ENCODE data around the gene INPP5E.

INPP5E gene

DNA sequence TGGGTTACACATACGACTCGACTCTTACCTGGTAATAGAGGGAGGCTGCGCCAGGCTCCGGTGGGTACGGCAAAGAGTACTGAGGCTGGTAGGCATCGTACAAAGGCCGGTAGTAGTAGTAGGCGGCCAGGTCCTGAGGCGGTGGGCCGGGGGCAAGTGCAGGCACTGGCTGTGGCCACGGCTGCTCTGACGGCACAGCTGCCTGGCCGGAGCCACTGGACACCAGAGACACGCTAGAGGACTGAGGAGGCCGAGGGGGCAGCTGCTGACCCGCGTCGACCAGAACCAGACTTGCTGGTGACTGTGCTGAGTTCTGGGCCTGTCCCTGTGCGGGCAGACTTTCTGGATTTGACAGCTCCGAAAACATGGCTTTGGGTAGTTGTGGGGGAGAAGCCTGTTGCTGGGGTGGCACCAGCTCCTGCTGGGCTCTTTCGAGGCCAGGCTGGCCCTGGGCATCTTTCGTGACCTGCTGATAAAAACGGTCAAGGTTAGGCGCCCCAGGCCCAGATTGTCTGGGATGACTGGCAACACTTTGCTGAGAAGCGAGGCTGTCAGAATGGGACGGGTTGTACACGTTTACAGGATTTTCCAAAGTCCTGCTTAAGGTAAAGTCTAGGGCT is 34.5 kb upstream of the INPP5E start:
- no peak for DNase-seq

DNA sequence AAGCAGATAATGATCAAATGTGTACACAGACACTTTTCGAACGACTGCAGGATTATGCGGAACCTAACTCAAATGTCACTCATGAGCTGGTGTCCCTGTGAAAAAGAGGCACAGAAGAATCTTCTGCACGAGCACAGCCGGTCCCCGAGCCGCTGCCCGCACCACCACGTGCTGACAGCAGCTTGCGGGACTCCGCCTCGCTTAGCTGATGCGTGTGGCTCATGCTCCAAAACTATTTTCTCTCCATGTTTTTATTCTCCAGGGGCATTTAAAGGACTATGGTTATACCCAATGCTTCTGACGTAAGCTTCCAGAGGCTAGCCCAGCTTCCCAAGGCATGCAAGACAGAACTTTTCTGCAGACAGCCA is 33.7 kb upstream of the INPP5E start:
- no peak for DNase-seq

DNA sequence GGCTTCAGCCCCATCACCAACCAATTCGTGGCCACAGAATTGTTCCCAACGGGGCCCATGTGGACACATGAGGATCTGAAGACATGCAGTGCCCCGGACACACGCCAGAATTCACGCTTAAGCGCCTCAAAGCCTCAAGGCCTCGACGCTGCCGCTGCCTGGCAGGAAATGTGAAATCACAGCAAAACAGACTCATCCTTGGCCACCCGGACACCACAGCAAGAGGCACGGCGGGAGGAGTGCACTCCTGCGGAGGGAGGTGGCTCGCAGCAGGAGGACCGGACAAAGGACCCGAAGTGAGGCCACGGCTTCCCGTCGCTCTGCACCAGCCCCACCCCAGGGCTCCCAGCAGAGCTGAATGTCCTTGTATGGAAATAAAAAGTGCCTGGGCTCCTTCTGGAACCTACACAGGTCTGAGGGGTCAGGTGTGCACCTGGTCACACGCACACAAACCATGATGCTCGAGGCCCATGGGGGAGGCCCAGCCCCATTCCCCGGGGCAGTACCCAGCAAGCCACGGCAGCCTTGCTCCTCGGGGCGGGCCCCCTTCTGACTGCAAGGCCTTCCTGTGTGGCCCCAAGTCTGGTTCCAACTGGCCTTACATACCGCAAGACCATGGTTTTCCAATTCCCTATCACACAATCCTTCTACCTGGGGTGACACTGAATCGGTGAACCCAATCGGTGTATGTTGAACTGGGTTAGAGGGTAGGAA is 33.2 kb upstream of the INPP5E start:
- DNase-seq, result no peak

DNA sequence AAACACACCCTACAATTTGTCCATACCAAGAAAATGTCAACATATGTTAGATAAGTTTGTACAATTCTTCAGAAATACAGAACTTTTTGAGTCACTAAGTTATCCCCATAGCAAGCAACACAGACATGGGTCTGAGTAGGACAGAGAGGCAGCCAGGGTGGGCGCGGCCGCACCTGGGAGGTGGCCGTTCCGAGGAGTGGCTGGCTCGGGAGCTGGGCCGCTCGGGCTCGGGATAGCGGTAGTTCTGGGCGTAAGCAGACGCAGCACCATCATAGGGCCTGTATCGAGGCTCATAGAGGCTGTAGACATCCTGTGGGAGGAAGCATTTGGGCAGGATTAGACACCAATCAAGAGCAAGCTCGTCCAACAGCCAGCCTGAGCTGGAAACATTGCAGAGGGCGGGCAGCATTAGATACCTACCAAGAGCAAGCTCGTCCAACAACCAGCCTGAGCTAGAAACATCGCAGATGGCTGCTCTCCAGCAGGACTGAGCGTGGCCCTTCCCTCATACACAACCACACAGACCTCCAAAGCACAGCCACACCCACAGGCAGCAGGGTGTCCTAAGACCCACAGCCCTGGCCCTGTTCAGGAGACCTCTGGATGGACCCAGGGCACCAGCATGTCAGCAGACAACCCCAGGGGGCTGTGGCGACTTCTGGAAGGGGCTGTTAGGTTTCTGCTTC is 32.3 kb upstream of the INPP5E start:
- no peak for DNase-seq

DNA sequence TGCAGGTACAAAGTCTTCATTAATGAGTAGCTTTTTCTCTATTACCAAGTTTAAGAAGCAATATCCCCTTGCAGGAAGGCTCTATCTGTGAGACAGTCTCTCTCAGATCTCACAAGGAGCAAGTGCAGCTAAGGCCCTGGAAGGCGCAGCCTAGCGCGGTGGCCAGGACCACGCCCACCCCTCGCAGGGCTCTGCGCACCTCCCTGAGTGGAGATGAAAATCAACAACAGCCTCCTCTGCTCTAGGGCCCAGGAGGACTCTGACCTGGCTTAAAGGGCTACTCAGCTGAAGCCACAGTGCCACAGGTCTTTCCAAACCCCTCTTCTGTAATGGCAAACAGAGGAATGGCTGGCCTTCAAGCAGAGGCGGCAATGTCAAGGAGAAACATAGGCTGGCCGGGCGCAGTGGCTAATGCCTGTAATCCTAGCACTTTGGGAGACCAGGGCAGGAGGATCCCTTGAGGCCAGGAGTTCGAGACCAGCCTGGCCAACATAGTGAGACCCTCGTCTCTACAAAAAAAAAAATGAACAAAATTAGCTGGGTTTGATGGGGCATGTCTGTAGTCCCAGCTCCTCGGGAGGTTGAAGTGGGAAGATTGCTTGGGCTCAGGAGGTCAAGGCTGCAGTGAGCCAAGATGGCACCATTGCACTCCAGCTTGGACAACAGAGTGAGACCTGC is 31.3 kb upstream of the INPP5E start:
- no peak for DNase-seq

DNA sequence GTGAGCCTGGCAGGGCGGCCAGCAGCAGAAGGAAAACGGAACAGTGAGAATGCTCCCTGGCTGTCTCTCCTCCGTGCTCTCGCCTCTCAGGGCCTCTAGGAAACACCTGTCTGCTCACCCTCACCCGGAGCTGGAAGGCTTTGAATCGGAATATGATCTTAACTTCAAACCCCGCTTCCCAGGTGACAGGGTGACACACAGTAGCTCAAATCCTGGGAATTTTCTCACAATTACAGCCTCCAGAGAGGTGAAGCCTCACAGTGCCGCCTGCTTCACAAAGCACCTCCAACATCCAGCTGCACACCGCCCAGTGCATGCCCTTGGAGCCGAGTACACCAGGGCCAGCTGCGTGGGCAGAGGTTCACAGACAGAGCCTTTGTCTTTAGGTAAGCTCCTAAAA is 30.7 kb upstream of the INPP5E start:
- DNase-seq, result no peak

DNA sequence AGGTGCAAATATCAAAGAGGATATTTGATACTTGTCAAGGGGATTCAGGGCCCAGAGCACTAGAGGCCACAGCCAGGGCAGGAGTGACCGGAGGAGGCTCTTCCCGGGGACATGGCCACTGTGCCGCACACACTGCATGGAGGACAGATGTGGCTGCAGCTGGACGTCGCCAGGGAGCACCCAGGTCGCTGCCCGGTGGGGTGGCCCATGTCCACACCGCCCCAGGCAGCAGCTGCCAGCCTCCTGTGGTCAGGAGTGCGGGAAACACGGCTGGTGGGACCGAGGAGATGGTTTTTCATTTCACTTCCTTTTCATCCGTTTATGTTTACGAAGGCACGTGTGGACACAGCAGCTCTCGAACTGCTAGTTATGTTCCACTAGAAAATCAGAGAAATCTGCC is 28.1 kb upstream of the INPP5E start:
- DNase-seq, result no peak

DNA sequence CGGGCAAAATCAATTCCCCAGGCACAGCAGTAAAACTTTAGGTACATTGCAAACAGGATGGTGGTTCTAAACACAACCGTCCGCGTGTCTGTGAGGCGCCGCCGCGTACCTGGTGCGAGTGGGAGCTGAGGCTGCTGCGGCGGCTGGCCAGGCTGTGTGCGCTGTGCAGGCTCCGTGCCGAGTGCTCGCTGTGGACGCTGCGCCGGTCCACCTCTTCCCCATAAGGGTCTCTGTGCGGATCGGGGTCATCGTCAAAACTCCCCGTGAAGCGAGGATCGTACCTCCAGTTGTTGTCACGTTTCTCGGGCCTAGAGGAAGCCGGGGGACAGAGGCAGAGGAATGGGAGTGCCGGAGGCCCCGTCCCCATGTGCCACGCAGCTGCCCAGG is 26.5 kb upstream of the INPP5E start:
- DNase-seq, result no peak

DNA sequence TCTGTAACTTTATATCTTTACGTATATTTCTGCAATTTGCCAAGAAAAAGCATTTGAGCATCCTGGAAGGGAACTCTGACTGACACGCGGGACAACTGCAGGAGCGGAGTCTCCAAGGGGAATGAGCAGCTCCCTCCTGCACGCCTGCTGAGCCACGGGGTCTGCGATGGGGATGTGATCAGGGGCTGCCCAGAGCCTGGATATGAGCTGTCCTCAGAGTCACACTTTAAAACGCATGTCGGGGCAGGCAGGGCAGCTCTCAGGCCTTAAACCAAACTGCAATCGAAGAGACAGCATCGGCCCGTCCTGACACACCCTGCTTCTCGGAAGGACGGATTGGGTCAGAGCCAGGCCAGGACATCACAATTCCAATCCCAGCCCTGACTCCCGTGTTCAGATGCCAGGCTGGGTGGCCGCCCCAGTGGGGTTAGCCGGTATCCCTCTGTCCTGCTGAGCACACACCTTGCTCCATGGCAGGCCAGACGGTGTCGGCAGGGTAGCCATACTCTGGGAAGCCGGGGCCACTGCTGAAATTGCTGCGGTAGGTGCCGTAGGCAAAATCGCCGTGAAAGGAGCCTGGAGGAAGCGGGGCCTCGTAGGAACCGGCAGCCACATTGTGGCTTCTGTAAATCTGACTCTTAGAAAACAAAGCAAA is 26.0 kb upstream of the INPP5E start:
- DNase-seq, result no peak

DNA sequence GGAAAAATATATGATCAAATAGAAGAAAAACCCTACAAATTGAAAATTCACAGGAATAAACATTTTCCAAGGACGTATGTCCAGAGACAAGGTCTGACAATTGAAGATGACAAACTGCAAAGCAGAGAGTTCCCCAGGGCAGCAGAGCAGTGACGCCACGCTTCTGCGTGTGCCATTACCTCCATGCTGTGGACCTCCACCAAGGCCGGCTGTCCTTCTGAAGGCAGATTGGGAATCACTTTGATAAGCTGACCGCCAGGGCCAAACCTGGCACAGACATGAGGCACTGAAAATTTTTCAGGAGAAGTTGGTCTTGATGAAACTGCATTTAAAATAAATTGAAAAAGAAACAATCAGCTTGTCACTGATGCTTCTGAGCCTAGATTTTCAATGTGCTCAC is 24.6 kb upstream of the INPP5E start:
- no peak for DNase-seq

DNA sequence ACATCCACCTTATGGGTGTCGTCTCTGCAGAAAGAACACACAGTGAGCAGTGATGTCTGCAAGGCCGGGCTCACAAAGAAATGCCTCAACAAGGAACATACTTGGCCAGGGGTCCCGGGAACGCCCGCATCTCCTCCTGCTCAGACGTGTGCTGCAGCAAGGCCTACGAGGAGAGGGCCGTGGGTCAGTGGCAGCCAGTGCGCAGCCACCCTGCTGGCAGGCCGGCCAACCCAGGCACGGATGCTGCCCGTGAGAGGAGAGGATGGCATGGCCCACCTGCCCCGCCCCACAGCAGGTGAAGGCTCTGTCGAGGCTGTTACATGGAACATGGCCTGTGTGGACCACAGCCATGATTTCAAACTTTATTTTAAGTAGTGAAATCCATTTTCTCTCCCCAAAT is 23.9 kb upstream of the INPP5E start:
- no peak for DNase-seq

DNA sequence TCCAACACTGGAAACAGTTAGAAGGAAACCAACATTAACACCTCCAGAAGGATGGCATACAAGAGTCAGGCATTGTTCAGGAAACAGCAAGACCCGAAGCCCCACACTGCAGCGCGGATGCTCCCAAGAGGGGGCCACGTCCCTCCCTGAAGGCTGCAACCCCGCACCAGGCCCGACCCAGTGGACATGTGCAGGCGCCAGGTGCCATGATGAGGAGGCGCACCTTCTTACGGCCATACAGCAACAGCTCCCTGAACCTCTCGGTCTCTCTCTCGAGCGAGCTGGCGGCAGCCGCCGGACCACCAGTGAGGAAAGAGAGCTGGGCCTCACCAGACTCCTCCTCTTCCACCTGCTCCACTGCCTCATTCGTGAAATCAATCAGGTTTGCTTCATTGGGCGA is 23.0 kb upstream of the INPP5E start:
- no peak for DNase-seq

DNA sequence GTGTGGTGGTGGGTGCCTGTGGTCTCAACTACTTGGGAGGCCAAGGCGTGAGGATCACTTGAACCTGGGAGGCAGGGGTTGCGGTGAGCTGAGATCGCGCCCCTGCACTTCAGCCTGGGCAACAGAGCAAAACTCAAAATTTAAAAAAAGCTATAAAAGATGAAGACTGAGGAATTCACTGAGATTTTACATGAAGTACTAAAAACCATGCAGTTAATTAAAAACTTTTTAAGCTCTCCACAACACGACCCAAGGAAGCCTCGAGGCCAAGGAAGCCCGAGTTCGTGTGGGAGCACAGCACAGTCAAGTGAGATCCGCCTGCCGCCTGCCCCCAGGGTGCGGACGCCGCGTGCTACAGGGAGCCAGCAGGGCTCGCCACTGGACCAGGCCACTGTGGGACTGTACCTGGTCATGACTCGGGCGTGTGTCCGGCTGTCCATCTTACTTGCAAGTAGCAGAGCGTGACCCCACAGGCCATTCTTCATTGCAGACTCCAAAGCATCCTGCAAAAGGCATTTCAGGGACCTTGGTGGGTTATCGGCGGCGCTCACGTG is 21.2 kb upstream of the INPP5E start:
- no peak for DNase-seq

DNA sequence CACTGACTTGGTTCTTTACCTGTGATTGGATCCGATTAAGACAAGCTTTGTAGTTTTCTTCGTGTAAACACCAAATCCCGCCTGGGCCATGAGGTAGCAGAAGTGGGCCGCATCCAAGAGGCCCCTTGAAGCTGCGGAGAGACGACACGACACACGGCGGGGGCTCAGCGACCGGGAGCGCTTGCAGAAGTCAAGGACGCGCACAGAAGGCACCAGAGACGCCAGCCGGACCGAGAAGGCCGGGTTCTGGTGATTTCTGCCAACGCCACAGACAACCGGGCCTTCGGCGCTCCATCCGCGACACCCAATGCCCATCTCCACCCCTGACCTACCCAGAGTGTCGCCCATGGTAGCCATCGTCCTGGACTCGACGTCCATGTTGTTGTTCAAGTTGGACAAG is 19.8 kb upstream of the INPP5E start:
- DNase-seq, result no peak

DNA sequence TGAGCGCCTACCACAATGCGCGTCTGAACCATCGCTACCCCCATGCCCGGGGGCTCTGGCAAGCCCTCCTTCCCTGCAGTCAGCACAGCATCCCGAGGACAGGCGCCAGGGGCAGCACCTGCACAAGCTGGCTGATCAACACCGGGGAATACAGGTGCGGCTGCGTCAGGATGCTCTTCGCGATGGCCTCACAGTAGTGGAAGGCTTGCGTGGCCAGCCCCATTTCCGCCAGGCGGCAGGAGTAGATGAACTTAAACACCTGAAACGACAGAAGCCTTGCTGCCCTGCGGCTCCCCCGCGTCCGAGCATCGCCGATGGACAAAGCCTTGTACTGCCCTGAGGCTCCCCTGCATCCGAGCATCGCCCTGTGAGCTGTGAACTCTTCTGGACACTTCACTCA is 17.7 kb upstream of the INPP5E start:
- no peak for DNase-seq

DNA sequence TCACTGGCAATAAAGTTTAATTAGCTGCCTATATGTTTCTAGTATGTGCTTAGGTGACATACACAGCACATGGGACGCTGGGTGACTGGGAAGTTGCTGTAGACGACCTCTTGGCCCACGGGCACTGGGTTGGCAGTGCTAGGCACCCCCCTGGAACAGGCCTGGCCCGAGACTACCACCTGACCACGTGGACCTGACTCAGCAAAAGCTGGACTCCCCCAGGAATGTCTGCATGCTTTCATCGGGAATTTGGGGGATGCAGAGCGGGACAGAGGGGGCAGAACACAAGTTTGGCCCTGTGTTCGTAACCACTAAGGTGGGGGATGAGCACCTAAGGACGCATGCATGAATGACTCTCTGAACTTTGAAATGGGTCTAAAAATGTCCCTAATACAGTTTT is 16.6 kb upstream of the INPP5E start:
- no peak for DNase-seq

DNA sequence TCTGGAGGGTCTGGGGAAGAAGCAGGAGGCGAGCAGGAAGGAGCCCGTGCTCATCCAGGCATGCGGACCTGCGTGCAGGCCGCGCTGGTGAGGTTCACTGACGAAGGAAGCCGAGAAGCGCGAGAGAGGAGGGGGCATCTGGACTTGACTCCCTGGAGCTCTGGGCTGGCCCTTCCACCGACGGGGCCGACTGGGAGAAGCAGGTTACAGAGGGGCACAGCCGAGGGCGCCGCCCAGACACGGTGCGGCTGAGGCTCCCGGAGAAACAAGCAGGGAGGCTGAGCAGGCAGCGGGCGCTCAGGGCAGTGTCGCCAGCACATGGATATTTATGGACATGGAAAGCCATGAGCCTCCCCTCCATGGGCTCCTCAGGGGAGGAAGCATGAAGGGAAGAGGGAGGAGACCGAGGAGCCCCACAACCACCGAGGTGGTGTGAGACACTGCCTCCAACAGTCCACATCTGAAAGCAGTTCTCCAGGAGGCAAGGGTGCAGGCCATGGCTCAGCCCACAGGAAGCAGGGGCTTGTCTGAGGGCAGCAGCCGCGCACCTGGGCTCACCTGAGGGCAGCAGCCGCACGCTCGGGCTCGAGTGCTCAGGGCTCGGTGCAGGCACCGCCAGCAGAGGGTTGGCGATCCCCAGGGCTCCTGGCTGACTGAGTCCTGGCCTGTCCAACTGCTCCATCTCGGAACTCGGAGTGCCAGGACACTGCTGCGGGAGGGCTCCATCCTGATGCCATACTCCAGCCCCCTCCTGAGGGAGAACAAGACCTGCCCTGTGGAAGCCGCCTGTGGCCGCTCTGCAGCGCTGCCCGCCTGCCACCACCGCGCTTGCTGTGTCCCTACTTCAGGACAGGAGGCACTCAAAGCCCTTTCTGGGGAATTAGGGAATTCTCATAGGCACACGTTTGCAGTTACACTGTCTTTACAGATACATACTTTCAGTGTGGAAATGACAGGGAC is 15.7 kb upstream of the INPP5E start:
- no peak for DNase-seq

DNA sequence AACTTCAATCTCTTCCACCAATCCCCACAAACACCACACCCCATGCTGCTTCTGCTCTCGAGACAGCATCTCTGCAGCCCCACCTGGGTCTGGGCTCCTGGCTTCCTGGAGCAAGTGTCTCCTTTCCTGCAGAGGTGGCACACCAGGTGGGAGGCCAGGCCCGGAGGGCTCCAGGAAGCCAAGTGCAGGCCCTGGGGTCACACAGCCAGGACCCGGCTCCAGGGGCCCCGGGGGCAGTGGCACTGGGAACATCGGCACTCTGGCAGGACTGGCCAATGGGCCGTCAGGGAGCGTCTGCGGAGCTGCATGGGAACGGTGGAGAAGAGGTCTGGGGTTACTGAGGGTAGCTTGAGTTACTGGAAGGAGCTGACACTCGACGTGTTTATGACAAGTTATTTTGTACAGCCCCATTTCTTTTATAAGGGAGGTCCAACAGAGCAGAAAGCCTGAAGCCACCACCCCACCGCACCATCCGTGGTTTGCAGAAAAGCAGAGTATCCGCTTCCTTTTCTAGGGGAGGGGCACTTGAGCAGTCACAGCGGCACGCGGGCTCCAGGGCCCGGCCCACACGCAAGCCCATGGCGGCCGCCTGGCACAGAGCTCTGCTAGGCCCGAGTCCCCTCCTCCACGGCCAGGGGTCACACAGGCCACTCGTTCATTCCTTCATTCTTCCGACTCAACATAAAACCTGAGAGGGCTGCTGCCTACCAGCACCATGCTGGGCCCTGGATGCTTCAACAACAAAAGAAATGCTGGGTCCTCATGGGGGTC is 14.6 kb upstream of the INPP5E start:
- no peak for DNase-seq

DNA sequence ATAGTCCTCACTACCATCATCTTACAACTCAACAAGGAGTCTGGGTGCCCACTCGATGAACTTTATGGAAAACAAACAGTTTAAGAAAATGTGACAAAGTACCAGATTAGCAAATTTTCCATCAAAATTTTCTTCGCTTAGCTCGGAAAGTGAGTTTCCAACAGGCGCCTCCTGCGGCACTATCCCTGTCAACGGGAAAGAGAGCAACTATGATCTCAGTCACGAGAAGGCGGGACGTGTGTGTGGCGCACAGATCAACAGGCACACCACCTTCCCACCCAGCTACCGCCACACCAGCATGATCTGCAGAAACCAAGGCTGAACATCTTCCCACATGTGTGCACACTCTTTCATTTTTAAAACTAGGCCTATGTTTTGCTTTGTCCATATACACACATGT is 13.7 kb upstream of the INPP5E start:
- peak in 3 of 56 donors; percentile 3 to 21 (median 14) for DNase-seq

All from nucleus accumbens (tissue), 56 donors.